ENCODE measurements around the gene DNM2.

The DNM2 gene

GRCh38 chr19:10797541-10798256 is 79.8 kb downstream of the DNM2 start:
- Histone ChIP-seq H3K36me3 (ENCODE audit: control insufficient read depth, low read depth, low read length) (peaks cover 46% of the 10 kb centered on the region), H3K4me1 (ENCODE audit: control insufficient read depth, low read depth, low read length) (no peaks in the 10 kb centered on the region), H3K9ac (ENCODE audit: low read length) (no peak overlapping the region), H3K27ac (ENCODE audit: low read length) (no peak overlapping the region), H3K27me3 (ENCODE audit: control insufficient read depth, insufficient read depth, low read length) (no peaks in the 10 kb centered on the region), H3K9me3 (ENCODE audit: control insufficient read depth, low read depth, low read length) (no peaks in the 10 kb centered on the region), H3K4me3 (ENCODE audit: low read length) (no peak overlapping the region)

- Histone ChIP-seq H3K36me3 (ENCODE audit: control insufficient read depth, low read depth, low read length) (peaks cover 43% of the 10 kb centered on the region), H3K27ac (ENCODE audit: low read length) (no peak overlapping the region), H3K9ac (ENCODE audit: low read length) (no peak overlapping the region), H3K4me1 (ENCODE audit: control insufficient read depth, low read depth, low read length) (no peaks in the 10 kb centered on the region), H3K4me3 (ENCODE audit: low read length) (no peak overlapping the region), H3K27me3 (ENCODE audit: control insufficient read depth, insufficient read depth, low read length) (no peaks in the 10 kb centered on the region), H3K9me3 (ENCODE audit: control insufficient read depth, low read depth, low read length) (no peaks in the 10 kb centered on the region)
These were observed 82.6 kb downstream of the DNM2 start for GRCh38 chr19:10800488-10800887.

- no peaks in the 10 kb centered on the region for H3K27me3 ChIP-seq (ENCODE audit: control insufficient read depth, insufficient read depth, low read length)
- H3K27ac ChIP-seq (ENCODE audit: low read length), result no peak overlapping the region
- H3K4me1 ChIP-seq (ENCODE audit: control insufficient read depth, low read depth, low read length), result no peaks in the 10 kb centered on the region
- H3K9me3 ChIP-seq (ENCODE audit: control insufficient read depth, low read depth, low read length), result no peaks in the 10 kb centered on the region
- H3K4me3 ChIP-seq (ENCODE audit: low read length), result no peak overlapping the region
- H3K9ac ChIP-seq (ENCODE audit: low read length), result no peak overlapping the region
- peaks cover 36% of the 10 kb centered on the region for H3K36me3 ChIP-seq (ENCODE audit: control insufficient read depth, low read depth, low read length)
These were observed 84.6 kb downstream of the DNM2 start for GRCh38 chr19:10802479-10802878.

- H3K36me3 ChIP-seq (ENCODE audit: control insufficient read depth, low read depth, low read length), result peaks cover 37% of the 10 kb centered on the region
These were observed 85.4 kb downstream of the DNM2 start for GRCh38 chr19:10803252-10803651.

GRCh38 chr19:10805065-10805757 is 87.3 kb downstream of the DNM2 start:
- Histone ChIP-seq H3K9ac (ENCODE audit: low read length) (no peak overlapping the region), H3K9me3 (ENCODE audit: control insufficient read depth, low read depth, low read length) (no peaks in the 10 kb centered on the region), H3K27me3 (ENCODE audit: control insufficient read depth, insufficient read depth, low read length) (no peaks in the 10 kb centered on the region), H3K4me3 (ENCODE audit: low read length) (no peak overlapping the region), H3K4me1 (ENCODE audit: control insufficient read depth, low read depth, low read length) (no peaks in the 10 kb centered on the region), H3K36me3 (ENCODE audit: control insufficient read depth, low read depth, low read length) (peaks cover 36% of the 10 kb centered on the region), H3K27ac (ENCODE audit: low read length) (no peak overlapping the region)

More at GRCh38 chr19:10803252-10803651, 85.4 kb downstream of the DNM2 start:
- no peak overlapping the region for H3K4me3 ChIP-seq (ENCODE audit: low read length)
- H3K9ac ChIP-seq (ENCODE audit: low read length), result no peak overlapping the region
- no peaks in the 10 kb centered on the region for H3K9me3 ChIP-seq (ENCODE audit: control insufficient read depth, low read depth, low read length)
- no peak overlapping the region for H3K27ac ChIP-seq (ENCODE audit: low read length)
- H3K4me1 ChIP-seq (ENCODE audit: control insufficient read depth, low read depth, low read length), result no peaks in the 10 kb centered on the region
- no peaks in the 10 kb centered on the region for H3K27me3 ChIP-seq (ENCODE audit: control insufficient read depth, insufficient read depth, low read length)

GRCh38 chr19:10805758-10806247 is 87.9 kb downstream of the DNM2 start:
- Histone ChIP-seq H3K27me3 (ENCODE audit: control insufficient read depth, insufficient read depth, low read length) (no peaks in the 10 kb centered on the region), H3K4me3 (ENCODE audit: low read length) (no peak overlapping the region), H3K27ac (ENCODE audit: low read length) (no peak overlapping the region), H3K36me3 (ENCODE audit: control insufficient read depth, low read depth, low read length) (peaks cover 31% of the 10 kb centered on the region), H3K9ac (ENCODE audit: low read length) (no peak overlapping the region), H3K9me3 (ENCODE audit: control insufficient read depth, low read depth, low read length) (no peaks in the 10 kb centered on the region), H3K4me1 (ENCODE audit: control insufficient read depth, low read depth, low read length) (no peaks in the 10 kb centered on the region)

- Histone ChIP-seq H3K27me3 (ENCODE audit: control insufficient read depth, insufficient read depth, low read length) (no peaks in the 10 kb centered on the region), H3K4me3 (ENCODE audit: low read length) (no peak overlapping the region), H3K9me3 (ENCODE audit: control insufficient read depth, low read depth, low read length) (no peaks in the 10 kb centered on the region), H3K27ac (ENCODE audit: low read length) (no peak overlapping the region), H3K4me1 (ENCODE audit: control insufficient read depth, low read depth, low read length) (no peaks in the 10 kb centered on the region), H3K36me3 (ENCODE audit: control insufficient read depth, low read depth, low read length) (peaks cover 15% of the 10 kb centered on the region), H3K9ac (ENCODE audit: low read length) (no peak overlapping the region)
These were observed 91.2 kb downstream of the DNM2 start for GRCh38 chr19:10808937-10809649.

GRCh38 chr19:10809651-10810285 is 91.9 kb downstream of the DNM2 start:
- Histone ChIP-seq H3K9ac (ENCODE audit: low read length) (no peak overlapping the region), H3K9me3 (ENCODE audit: control insufficient read depth, low read depth, low read length) (no peaks in the 10 kb centered on the region), H3K27me3 (ENCODE audit: control insufficient read depth, insufficient read depth, low read length) (no peaks in the 10 kb centered on the region), H3K36me3 (ENCODE audit: control insufficient read depth, low read depth, low read length) (peaks cover 11% of the 10 kb centered on the region), H3K4me1 (ENCODE audit: control insufficient read depth, low read depth, low read length) (no peaks in the 10 kb centered on the region), H3K27ac (ENCODE audit: low read length) (no peak overlapping the region), H3K4me3 (ENCODE audit: low read length) (no peak overlapping the region)

GRCh38 chr19:10811391-10812111 is 93.7 kb downstream of the DNM2 start:
- Histone ChIP-seq H3K9ac (ENCODE audit: low read length) (no peak overlapping the region), H3K9me3 (ENCODE audit: control insufficient read depth, low read depth, low read length) (no peaks in the 10 kb centered on the region), H3K36me3 (ENCODE audit: control insufficient read depth, low read depth, low read length) (peaks cover 6% of the 10 kb centered on the region), H3K27me3 (ENCODE audit: control insufficient read depth, insufficient read depth, low read length) (no peaks in the 10 kb centered on the region), H3K4me3 (ENCODE audit: low read length) (no peak overlapping the region), H3K4me1 (ENCODE audit: control insufficient read depth, low read depth, low read length) (no peaks in the 10 kb centered on the region), H3K27ac (ENCODE audit: low read length) (no peak overlapping the region)

GRCh38 chr19:10812196-10812595 is 94.3 kb downstream of the DNM2 start:
- Histone ChIP-seq H3K27me3 (ENCODE audit: control insufficient read depth, insufficient read depth, low read length) (no peaks in the 10 kb centered on the region), H3K4me1 (ENCODE audit: control insufficient read depth, low read depth, low read length) (no peaks in the 10 kb centered on the region), H3K9me3 (ENCODE audit: control insufficient read depth, low read depth, low read length) (no peaks in the 10 kb centered on the region), H3K4me3 (ENCODE audit: low read length) (no peak overlapping the region), H3K36me3 (ENCODE audit: control insufficient read depth, low read depth, low read length) (peaks cover 6% of the 10 kb centered on the region), H3K9ac (ENCODE audit: low read length) (no peak overlapping the region), H3K27ac (ENCODE audit: low read length) (no peak overlapping the region)

Data from iPS-18a (cell line).